Left kidney (tissue), 2 donors: ENCODE measurements around the gene SCRG1. TPM values are rescaled to one million over a fixed set of nuclear protein-coding genes. Genes with fewer than 3 reads are reported as not detected.

Source experiments
- DNase-seq: peaks from one replicate; pipeline ENCODE4 v3.0.0-alpha.2; 2013
- polyA plus RNA-seq: library from polyadenylated mRNA; unstranded; fragments of 120-200 nt; gene quantifications from one replicate; pipeline ENCODE4 v1.2.1, GENCODE V29; 2013; ENCODE audit not compliant: insufficient read length

The SCRG1 gene
- polyA plus RNA-seq, 1 donor, result 0.45 TPM

GRCh38 chr4:173365359-173365996 lies 33.4 kb downstream of the SCRG1 start:
- DNase-seq, result no peak

- DNase-seq, result no peak
These were observed 36.2 kb downstream of the SCRG1 start for GRCh38 chr4:173362666-173363065.

GRCh38 chr4:173360587-173361221 lies 38.2 kb downstream of the SCRG1 start:
- no peak for DNase-seq

- DNase-seq, result no peak
These were observed 41.0 kb downstream of the SCRG1 start for GRCh38 chr4:173357939-173358338.

GRCh38 chr4:173347467-173347866 lies 51.4 kb downstream of the SCRG1 start:
- DNase-seq, result no peak

- DNase-seq, result no peak
These were observed 52.8 kb downstream of the SCRG1 start for GRCh38 chr4:173346074-173346473.

GRCh38 chr4:173345648-173346047 lies 53.3 kb downstream of the SCRG1 start:
- DNase-seq, result no peak

- DNase-seq, result no peak
These were observed 55.0 kb downstream of the SCRG1 start for GRCh38 chr4:173343832-173344397.

GRCh38 chr4:173337463-173337862 lies 61.5 kb downstream of the SCRG1 start:
- DNase-seq, result no peak

- peak; percentile 89 for DNase-seq
These were observed 63.8 kb downstream of the SCRG1 start for GRCh38 chr4:173334891-173335752.

Other genes starting within 250 kb of the SCRG1 start
- 43.4 TPM for gene GALNT7, start 230.3 kb downstream of the SCRG1 start, polyA plus RNA-seq
- 447 TPM for gene HMGB2, start 64.8 kb downstream of the SCRG1 start, polyA plus RNA-seq
- 14.9 TPM for gene SAP30, start 28.2 kb downstream of the SCRG1 start, polyA plus RNA-seq
- not detected for gene HAND2, start 131.1 kb upstream of the SCRG1 start, polyA plus RNA-seq